Measurements from ENCODE around the gene SURF4. TPM values are rescaled to one million over a fixed set of nuclear protein-coding genes. Genes with fewer than 3 reads are reported as not detected.

The SURF4 gene
- total and polyA plus RNA-seq, 4 donors = 142 to 386 (median 217) TPM

- no peak for DNase-seq (ENCODE audit: low spot score)
- Histone ChIP-seq H3K4me3 (ENCODE audit: low read depth in 1 of 3, low read length in 3 of 3) (no peak overlapping the region), H3K4me1 (ENCODE audit: control insufficient read depth in 4 of 4, insufficient read depth in 4 of 4, low read length in 3 of 4) (peaks cover 5 to 25% (median 20%) of the 10 kb centered on the region in 4 donors), H3K9ac (ENCODE audit: low read depth in 1 of 2, low read length in 2 of 2) (no peak overlapping the region), H3K9me3 (ENCODE audit: control insufficient read depth in 4 of 4, low read length in 3 of 4) (no peaks in the 10 kb centered on the region), H3K27ac (ENCODE audit: low read depth in 1 of 2, low read length in 2 of 2) (no peak overlapping the region), H3K27me3 (ENCODE audit: control insufficient read depth in 4 of 4, insufficient read depth in 4 of 4, low read length in 3 of 4) (no peaks in the 10 kb centered on the region), H3K36me3 (ENCODE audit: control insufficient read depth in 4 of 4, insufficient read depth in 3 of 4, low read depth in 1 of 4, low read length in 3 of 4) (no peaks in the 10 kb centered on the region)
- WGBS = 76% methylated on average over 5 of the region's 5 CpGs
- TF ChIP-seq HNF4G (IDR thresholded peaks at IDR 0.05) (no peak), CTCF (IDR thresholded peaks at IDR 0.05; ENCODE audit: low read depth, low read length, missing input control) (no peak), MAX (IDR thresholded peaks at IDR 0.05) (no peak), HNF4A (conservative IDR thresholded peaks at IDR 0.05) (no peak), ATF3 (IDR thresholded peaks at IDR 0.05) (no peak), REST (IDR thresholded peaks at IDR 0.05) (no peak), NR2F2 (IDR thresholded peaks at IDR 0.05) (no peak), ZBTB33 (IDR thresholded peaks at IDR 0.05) (no peak), RAD21 (IDR thresholded peaks at IDR 0.05) (no peak), FOXA2 (IDR thresholded peaks at IDR 0.05) (no peak), YY1 (IDR thresholded peaks at IDR 0.05) (no peak), EGR1 (IDR thresholded peaks at IDR 0.05; ENCODE audit: low read depth in 2 of 2) (no peak), RXRA (IDR thresholded peaks at IDR 0.05) (no peak), JUND (IDR thresholded peaks at IDR 0.05) (no peak), FOXA1 (IDR thresholded peaks at IDR 0.05) (no peak), SP1 (IDR thresholded peaks at IDR 0.05) (no peak)
These were observed 44.5 kb upstream of the SURF4 start for GRCh38 chr9:133420392-133420827.

- no peak overlapping the region for H3K4me3 ChIP-seq (ENCODE audit: low read depth in 1 of 3, low read length in 3 of 3)
- H3K4me1 ChIP-seq (ENCODE audit: control insufficient read depth in 4 of 4, insufficient read depth in 4 of 4, low read length in 3 of 4) = peaks cover 5 to 25% (median 20%) of the 10 kb centered on the region in 4 donors
These were observed 43.1 kb upstream of the SURF4 start for GRCh38 chr9:133419005-133419404.

More at GRCh38 chr9:133419005-133419404, 43.1 kb upstream of the SURF4 start:
- Histone ChIP-seq H3K9ac (ENCODE audit: low read depth in 1 of 2, low read length in 2 of 2) (no peak overlapping the region), H3K36me3 (ENCODE audit: control insufficient read depth in 4 of 4, insufficient read depth in 3 of 4, low read depth in 1 of 4, low read length in 3 of 4) (peaks cover 0 to 6% (median 4%) of the 10 kb centered on the region in 4 donors), H3K9me3 (ENCODE audit: control insufficient read depth in 4 of 4, low read length in 3 of 4) (no peaks in the 10 kb centered on the region), H3K27ac (ENCODE audit: low read depth in 1 of 2, low read length in 2 of 2) (no peak overlapping the region), H3K27me3 (ENCODE audit: control insufficient read depth in 4 of 4, insufficient read depth in 4 of 4, low read length in 3 of 4) (no peaks in the 10 kb centered on the region)
- no peak for DNase-seq (ENCODE audit: low spot score)
- TF ChIP-seq HNF4G (IDR thresholded peaks at IDR 0.05) (no peak), NR2F2 (IDR thresholded peaks at IDR 0.05) (no peak), CTCF (IDR thresholded peaks at IDR 0.05; ENCODE audit: low read depth, low read length, missing input control) (no peak), GABPA (IDR thresholded peaks at IDR 0.05 in 1 of 2, conservative IDR thresholded peaks at IDR 0.05 in 1 of 2) (no peak)
- WGBS = 75% methylated on average over 13 of the region's 13 CpGs
